ENCODE results near the gene PDCD5.

GRCh38 chr19:32537580-32537979 is 43.4 kb upstream of the PDCD5 start:
- TF ChIP-seq, protein P1, sequence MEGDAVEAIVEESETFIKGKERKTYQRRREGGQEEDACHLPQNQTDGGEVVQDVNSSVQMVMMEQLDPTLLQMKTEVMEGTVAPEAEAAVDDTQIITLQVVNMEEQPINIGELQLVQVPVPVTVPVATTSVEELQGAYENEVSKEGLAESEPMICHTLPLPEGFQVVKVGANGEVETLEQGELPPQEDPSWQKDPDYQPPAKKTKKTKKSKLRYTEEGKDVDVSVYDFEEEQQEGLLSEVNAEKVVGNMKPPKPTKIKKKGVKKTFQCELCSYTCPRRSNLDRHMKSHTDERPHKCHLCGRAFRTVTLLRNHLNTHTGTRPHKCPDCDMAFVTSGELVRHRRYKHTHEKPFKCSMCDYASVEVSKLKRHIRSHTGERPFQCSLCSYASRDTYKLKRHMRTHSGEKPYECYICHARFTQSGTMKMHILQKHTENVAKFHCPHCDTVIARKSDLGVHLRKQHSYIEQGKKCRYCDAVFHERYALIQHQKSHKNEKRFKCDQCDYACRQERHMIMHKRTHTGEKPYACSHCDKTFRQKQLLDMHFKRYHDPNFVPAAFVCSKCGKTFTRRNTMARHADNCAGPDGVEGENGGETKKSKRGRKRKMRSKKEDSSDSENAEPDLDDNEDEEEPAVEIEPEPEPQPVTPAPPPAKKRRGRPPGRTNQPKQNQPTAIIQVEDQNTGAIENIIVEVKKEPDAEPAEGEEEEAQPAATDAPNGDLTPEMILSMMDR (IDR thresholded peaks at IDR 0.05), result no peak
- TF ChIP-seq SIN3A (IDR thresholded peaks at IDR 0.05; ENCODE audit: borderline replicate concordance, insufficient read depth, low read depth, low read length), result no peak
